ENCODE measurements around the gene SPRY4. TPM values are rescaled to one million over a fixed set of nuclear protein-coding genes. Genes with fewer than 3 reads are reported as not detected.

SPRY4 gene
- total RNA-seq, 1 experiment from 2014 or later, result 35.5 TPM

DNA sequence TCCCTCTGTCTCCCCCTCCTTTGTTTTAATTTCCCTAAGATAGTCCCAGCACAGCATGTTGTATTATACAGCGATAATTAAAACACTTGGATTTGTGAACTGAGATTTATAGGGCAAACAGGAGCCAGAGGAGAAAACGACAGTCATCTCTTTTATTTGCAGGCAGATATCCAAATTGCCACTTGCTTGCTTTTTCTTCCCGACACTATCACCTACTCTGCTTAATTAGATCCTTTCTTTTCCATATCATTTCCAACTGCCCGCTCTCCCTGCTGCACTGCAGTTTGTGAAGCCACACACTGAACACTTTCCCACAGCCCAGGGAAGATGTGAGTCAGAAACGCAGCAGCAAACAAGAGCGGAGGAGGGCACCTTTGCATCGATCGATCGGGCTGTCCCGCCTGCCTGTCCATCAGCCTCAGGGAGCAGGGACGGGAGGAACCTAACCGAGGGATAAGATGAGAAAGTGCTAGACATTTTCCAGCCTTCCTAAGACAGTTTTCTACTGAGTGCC, 35.8 kb upstream of the SPRY4 start:
- BruUV-seq (replicated peaks), result no TSS peak
- Histone ChIP-seq H3K36me3 (ENCODE audit: insufficient read depth, low read length, poor library complexity, severe bottlenecking) (no peaks in the 10 kb centered on the region), H3K27ac (ENCODE audit: low read depth, low read length, poor library complexity, severe bottlenecking) (peak overlapping the region; percentile 57), H3K4me3 (ENCODE audit: low read depth, low read length, poor library complexity, severe bottlenecking) (peak overlapping the region; percentile 4), H3K27me3 (replicated peaks; ENCODE audit: insufficient read depth, low read depth, low read length, poor library complexity) (no peaks in the 10 kb centered on the region), H3K9me3 (ENCODE audit: low read depth, low read length, poor library complexity, severe bottlenecking) (peaks cover 4% of the 10 kb centered on the region), H3K4me1 (ENCODE audit: insufficient read depth, low read length, poor library complexity, severe bottlenecking) (peaks cover 75% of the 10 kb centered on the region)
- TF ChIP-seq, protein P1, sequence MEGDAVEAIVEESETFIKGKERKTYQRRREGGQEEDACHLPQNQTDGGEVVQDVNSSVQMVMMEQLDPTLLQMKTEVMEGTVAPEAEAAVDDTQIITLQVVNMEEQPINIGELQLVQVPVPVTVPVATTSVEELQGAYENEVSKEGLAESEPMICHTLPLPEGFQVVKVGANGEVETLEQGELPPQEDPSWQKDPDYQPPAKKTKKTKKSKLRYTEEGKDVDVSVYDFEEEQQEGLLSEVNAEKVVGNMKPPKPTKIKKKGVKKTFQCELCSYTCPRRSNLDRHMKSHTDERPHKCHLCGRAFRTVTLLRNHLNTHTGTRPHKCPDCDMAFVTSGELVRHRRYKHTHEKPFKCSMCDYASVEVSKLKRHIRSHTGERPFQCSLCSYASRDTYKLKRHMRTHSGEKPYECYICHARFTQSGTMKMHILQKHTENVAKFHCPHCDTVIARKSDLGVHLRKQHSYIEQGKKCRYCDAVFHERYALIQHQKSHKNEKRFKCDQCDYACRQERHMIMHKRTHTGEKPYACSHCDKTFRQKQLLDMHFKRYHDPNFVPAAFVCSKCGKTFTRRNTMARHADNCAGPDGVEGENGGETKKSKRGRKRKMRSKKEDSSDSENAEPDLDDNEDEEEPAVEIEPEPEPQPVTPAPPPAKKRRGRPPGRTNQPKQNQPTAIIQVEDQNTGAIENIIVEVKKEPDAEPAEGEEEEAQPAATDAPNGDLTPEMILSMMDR (conservative IDR thresholded peaks at IDR 0.05; ENCODE audit: low read depth, low read length), result no peak
- no peak for TF ChIP-seq EZH2 (IDR thresholded peaks at IDR 0.05; ENCODE audit: borderline replicate concordance, low read depth, low read length, poor library complexity, severe bottlenecking)
- ChIA-PET CTCF (no interaction called here), POLR2A (ENCODE audit: low non-redundant PET) (no interaction called here)
- intact Hi-C loops (cut with micrococcal nuclease; ENCODE audit: unreplicated experiment), result no loop called here
- peak; percentile 47 for DNase-seq (ENCODE audit: low spot score)

DNA sequence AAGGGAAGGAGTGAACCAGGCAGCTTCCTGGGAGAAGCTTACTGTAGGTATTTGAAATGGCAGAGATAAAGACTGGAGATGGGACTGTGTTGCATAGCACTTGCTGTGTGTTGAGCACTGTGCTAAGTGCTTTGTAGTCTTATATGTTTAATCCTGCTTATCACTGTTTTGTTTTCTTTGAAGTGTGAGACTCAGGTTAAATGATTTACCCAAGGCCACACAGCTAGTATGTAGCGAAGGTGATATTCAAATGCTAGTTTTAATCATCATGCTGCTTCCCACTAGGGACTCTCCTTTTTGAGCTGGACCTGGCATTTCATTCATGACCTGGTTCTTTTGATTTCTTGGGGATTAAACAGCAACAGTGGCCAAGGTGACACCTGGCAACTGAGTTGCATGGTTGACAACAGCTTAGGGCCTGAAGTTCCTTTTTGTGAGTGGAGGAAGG, 35.3 kb upstream of the SPRY4 start:
- H3K36me3 ChIP-seq (ENCODE audit: insufficient read depth, low read length, poor library complexity, severe bottlenecking), result no peaks in the 10 kb centered on the region
- intact Hi-C loops (cut with micrococcal nuclease; ENCODE audit: unreplicated experiment), result no loop called here
- peak overlapping the region; percentile 57 for H3K27ac ChIP-seq (ENCODE audit: low read depth, low read length, poor library complexity, severe bottlenecking)
- H3K9me3 ChIP-seq (ENCODE audit: low read depth, low read length, poor library complexity, severe bottlenecking), result peaks cover 4% of the 10 kb centered on the region
- H3K4me1 ChIP-seq (ENCODE audit: insufficient read depth, low read length, poor library complexity, severe bottlenecking), result peaks cover 75% of the 10 kb centered on the region
- ChIA-PET POLR2A (ENCODE audit: low non-redundant PET) (no interaction called here), CTCF (no interaction called here)
- BruUV-seq (replicated peaks), result no TSS peak
- no peak overlapping the region for H3K4me3 ChIP-seq (ENCODE audit: low read depth, low read length, poor library complexity, severe bottlenecking)
- no peaks in the 10 kb centered on the region for H3K27me3 ChIP-seq (replicated peaks; ENCODE audit: insufficient read depth, low read depth, low read length, poor library complexity)
- TF ChIP-seq, protein P1 (conservative IDR thresholded peaks at IDR 0.05; ENCODE audit: low read depth, low read length), result no peak
- TF ChIP-seq EZH2 (IDR thresholded peaks at IDR 0.05; ENCODE audit: borderline replicate concordance, low read depth, low read length, poor library complexity, severe bottlenecking), result no peak
- no peak for DNase-seq (ENCODE audit: low spot score)

DNA sequence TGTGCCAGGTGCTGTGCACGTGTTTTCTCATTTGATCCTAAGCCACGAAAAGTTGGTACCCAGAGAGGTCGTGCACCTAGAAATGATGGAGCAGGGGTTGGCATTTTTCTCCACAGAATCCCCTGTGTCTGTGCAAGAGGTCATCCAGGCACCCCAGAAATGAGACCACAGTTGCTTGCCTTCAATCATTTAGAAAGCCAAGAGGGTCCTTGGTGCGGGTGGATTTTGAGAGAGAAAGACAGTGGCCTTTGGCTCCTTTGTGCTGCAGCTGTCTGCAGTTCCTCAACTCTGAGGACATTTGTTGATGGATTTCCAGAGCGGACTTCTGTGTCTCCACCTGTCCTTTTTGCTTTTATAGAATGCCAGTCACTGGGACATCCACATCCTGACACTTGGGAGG, 33.8 kb upstream of the SPRY4 start:
- Histone ChIP-seq H3K4me3 (ENCODE audit: low read depth, low read length, poor library complexity, severe bottlenecking) (no peak overlapping the region), H3K27me3 (replicated peaks; ENCODE audit: insufficient read depth, low read depth, low read length, poor library complexity) (no peaks in the 10 kb centered on the region), H3K4me1 (ENCODE audit: insufficient read depth, low read length, poor library complexity, severe bottlenecking) (peaks cover 70% of the 10 kb centered on the region), H3K27ac (ENCODE audit: low read depth, low read length, poor library complexity, severe bottlenecking) (no peak overlapping the region), H3K9me3 (ENCODE audit: low read depth, low read length, poor library complexity, severe bottlenecking) (peaks cover 4% of the 10 kb centered on the region), H3K36me3 (ENCODE audit: insufficient read depth, low read length, poor library complexity, severe bottlenecking) (no peaks in the 10 kb centered on the region)
- TF ChIP-seq EZH2 (IDR thresholded peaks at IDR 0.05; ENCODE audit: borderline replicate concordance, low read depth, low read length, poor library complexity, severe bottlenecking), result no peak
- TF ChIP-seq, protein P1 (conservative IDR thresholded peaks at IDR 0.05; ENCODE audit: low read depth, low read length), result no peak
- no peak for DNase-seq (ENCODE audit: low spot score)
- ChIA-PET CTCF (no interaction called here), POLR2A (ENCODE audit: low non-redundant PET) (no interaction called here)
- intact Hi-C loops (cut with micrococcal nuclease; ENCODE audit: unreplicated experiment), result no loop called here
- no TSS peak for BruUV-seq (replicated peaks)
